KBM-7 (cell line): Measurements from ENCODE around the gene FSD1.
A peak's percentile ranks its signal among the peaks of the same experiment; 100 is the strongest.
"Not testable (repeated sequence)": the region's sequence is repeated elsewhere in the genome, so short reads cannot be mapped to it uniquely, and the experiment has no call there.

Source experiments
- DNase-seq: peaks from one replicate; pipeline ENCODE4 v3.0.0-alpha.2; 2015
- in situ Hi-C: fragments of 300-500 bp; cut with MboI; formaldehyde crosslinking; loops from 2 replicates; pipeline ENCODE4 v1.14.3; 2020; ENCODE audit warnings: low sequenced_read_pairs, low pct_unique_long_range_greater_than_20kb, mixed read lengths

FSD1 gene

DNA sequence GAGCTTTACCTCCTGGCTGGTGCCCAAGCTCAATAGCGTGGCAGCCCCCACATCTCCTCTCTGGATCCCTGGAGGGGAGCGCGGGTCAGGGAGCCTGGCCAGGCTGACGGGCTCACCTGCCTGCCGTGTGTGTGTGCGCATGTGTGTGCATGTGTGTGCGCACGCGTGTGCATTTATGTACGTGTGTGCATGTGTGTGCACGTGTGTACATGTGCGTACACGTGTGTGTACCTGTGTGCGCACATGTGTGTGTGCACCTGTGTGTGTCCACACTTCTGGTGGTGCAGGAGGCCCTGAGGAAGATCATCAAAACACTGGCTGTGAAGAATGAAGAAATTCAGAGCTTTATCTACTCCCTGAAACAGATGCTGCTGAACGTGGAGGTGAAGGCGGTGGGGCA lies 1.3 kb downstream of the FSD1 start:
- DNase-seq, result no peak
- in situ Hi-C loops, result no loop called here

DNA sequence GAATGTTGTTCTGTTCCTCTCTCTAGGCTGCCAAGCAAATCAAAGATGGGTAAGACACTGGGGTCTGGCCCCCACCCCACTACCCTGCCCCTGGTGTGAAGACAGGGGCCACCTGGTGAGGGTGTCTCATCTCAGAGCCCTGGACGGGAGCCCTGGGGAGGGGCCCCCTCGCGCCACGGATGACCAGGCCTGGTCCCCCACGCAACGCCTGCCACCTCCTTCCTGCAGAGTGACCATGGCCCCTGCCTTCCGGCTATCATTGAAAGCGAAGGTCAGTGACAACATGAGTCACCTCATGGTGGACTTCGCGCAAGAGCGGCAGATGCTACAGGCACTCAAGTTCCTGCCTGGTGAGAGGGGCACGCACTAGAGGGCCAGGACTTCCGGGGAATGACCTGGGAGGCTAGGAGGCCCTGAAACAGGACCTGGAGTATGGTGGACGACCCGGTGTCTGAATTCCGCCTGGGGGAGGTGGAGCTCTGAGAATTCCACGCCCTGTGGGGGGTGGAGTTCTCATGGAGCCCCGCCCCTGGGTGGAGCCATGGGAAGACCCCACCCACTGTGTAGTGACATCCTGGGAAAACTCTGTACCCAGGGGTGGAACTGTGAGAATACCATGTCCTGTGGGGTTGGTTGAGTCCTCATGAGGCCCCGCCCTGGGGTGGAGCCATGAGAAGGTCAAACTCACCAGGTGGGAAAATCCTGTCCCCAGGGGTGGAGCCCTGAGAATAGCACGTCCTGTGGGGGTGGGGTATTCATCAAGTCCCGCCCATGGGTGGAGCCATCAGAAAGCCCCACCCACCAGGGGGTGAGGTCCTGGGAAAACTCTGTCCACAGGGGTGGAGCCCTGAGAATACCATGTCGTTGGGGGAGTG lies 6.1 kb downstream of the FSD1 start:
- in situ Hi-C loops, result no loop called here
- DNase-seq, result no peak

DNA sequence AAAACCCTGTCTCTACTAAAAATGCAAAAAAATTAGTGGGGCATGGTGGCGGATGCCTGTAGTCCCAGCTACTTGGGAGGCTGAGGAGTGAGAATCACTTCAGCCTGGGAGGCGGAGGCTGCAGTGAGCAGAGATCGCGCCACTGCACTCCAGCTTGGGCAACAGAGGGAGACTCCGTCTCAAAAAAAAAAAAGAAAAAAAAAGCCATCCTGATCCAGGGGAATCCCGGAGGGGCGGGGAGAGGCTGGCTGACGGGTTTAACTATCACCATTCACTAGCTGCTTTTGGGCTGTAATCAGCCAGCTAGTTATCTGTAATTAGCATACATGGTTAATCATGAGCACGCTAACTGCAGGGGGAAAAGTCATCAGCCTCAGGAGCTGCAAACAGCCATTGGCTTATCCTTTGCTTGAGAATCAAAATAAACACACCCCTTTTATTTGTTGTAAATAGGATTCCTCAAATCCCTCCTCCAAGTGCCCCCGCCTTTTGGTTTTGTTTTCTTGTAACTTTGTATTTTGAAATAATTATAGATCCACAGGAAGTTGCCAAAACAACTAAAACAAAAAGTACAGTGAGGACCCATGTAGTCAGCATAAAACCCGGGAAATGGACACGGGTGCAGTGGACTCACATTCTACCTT lies 9.6 kb downstream of the FSD1 start:
- in situ Hi-C loops, result no loop called here
- no peak for DNase-seq

DNA sequence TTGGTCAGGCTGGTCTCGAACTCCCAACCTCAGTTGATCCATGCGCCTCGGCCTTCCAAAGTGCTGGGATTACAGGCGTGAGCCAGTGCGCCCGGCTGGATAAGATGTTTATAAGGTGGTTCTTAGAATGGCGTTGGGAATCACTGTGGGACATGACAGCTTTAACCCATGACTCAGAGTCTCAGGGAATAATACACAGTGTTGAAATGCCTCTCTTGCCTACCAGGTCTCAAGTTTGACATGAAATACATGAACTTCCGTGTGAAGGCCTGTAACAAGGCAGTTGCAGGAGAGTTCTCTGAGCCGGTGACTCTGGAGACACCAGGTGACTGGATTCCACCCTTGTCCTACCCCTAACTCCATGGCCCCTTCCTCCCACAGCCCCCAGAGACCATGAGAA lies 12.6 kb downstream of the FSD1 start:
- in situ Hi-C loops, result no loop called here

DNA sequence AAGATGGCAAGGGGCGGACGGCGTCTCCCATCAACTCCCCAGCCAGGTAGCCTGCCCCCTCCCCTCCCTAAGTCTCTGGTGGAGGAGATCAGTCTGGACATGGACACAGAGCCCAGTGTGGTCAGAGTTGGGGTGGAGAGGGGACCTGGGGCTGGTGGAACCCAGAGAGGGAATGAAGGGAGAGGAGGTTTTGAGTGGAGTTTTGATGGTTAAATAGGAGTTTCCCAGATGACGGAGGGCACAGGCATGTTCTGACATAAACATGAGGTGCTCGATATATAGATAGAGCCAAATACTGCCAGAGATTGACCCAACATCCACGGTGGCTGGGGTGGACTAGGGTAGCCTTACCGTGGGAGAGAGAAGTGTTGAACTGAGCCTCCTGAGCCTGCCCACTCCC lies 14.1 kb downstream of the FSD1 start:
- DNase-seq, result no peak
- in situ Hi-C loops, result no loop called here

More for the DNA sequence above, 12.6 kb downstream of the FSD1 start:
- DNase-seq, result no peak

DNA sequence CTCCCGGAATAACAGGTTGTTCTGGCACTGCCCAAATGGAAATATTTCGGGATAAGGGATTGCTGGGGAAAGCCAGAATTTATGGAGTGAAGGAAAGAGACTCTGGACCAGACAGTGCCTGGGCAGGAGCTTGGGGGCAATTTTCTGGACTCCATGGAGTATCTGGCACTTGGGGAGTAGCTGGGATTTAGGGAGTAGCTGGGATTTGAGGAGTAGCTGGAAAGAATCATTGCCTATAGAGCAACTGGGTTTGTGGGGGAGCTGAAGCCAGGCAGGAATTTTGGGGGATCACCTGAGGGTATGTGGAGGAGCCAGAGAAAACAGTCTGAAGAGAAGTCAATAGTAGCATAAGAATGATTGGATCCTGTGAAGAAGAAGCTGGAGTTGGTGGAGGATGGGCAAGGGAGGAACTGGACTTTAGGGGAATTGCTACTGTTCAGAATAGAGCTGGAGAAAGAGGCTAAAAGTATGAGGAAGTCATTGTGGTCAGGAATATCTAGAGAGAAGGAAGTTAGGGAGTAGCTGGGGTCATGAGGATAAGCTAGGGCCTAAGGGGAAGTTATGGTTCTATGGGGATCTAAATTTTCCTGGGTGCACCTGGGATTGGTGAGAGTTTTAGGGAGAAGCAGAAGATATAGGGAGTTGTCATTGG lies 14.8 kb downstream of the FSD1 start:
- DNase-seq, result peak; percentile 53
- in situ Hi-C loops, result no loop called here

DNA sequence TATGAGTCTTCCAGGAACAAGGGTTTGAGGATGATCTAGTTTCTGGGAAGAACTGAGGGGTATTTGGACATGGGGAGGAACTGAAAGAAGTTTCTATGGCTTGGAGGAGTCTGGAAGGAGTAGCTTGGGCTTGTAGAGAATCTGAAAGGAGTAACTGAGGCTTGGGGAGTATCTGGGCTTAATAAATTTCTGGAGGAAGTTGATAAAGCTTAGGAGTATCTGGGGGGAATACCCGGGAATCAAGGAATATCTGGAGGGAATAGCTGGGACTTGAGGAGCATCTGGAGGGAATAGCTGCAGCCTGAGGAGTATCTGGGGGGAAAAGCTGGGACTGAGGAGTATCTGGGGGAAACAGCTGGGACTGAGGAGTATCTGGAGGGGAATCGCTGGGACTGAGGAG lies 16.0 kb downstream of the FSD1 start:
- in situ Hi-C loops, result no loop called here
- no peak for DNase-seq

DNA sequence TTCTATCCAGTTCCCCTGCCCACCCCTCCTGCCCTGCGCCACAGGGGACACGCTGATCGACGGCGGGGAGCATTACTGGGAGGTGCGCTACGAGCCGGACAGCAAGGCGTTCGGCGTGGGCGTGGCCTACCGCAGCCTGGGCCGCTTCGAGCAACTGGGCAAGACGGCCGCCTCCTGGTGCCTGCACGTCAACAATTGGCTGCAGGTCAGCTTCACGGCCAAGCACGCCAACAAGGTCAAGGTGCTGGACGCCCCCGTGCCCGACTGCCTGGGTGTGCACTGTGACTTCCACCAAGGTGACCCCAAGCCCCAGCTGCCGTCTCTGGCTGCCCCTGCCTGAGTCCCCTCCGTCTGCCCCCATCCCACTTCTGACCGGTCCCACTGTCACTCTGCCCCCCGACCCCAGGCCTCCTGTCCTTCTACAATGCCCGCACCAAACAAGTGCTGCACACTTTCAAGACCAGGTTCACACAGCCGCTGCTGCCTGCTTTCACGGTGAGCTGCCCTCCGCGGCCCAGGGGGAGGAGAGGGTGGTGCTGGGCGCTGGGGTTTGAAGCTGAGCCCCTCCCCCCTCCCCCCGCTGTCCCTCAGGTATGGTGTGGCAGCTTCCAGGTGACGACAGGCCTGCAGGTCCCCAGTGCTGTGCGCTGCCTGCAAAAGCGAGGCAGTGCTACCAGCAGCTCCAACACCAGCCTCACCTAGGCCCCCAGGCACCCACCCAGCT lies 18.7 kb downstream of the FSD1 start:
- DNase-seq, result no peak
- in situ Hi-C loops, result no loop called here

DNA sequence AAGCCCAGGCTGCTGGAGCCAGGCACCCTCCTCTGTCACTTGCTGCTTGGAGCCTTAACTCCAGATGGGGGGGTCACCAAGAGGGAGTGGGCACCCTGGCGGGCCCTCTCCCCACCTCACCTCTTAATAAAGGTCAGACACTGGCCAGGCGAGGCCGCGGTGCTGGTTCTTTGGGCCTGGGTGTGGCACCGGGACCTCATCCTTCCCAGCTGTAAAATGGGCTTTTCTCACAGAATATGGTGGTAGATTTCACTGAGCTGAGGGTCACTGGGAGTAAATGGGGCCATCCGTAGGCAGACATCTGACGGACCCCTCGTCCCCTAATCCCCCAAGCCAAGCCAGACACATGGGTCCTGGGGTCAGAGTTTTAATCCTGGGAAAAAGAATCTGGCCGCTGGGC lies 19.3 kb downstream of the FSD1 start:
- in situ Hi-C loops, result no loop called here
- no peak for DNase-seq

DNA sequence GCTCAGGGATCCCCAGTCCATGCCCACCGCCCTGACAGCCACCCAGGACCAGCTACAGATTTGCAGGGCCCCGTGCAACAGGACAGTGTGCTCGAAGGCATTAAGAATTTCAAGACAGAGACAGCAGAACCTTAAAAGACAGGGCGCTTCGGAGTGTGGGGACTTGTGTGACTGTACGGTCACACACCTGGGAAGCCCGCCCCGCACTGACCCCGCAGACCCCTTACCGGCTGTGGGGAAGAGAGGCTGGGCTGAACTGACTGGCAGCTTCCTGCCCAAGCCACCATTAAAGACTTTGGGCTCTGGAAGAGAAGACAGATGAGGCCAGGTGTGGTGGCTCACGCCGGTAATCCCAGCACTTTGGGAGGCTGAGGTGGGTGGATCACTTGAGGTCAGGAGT lies 19.8 kb downstream of the FSD1 start:
- no peak for DNase-seq
- in situ Hi-C loops, result no loop called here

DNA sequence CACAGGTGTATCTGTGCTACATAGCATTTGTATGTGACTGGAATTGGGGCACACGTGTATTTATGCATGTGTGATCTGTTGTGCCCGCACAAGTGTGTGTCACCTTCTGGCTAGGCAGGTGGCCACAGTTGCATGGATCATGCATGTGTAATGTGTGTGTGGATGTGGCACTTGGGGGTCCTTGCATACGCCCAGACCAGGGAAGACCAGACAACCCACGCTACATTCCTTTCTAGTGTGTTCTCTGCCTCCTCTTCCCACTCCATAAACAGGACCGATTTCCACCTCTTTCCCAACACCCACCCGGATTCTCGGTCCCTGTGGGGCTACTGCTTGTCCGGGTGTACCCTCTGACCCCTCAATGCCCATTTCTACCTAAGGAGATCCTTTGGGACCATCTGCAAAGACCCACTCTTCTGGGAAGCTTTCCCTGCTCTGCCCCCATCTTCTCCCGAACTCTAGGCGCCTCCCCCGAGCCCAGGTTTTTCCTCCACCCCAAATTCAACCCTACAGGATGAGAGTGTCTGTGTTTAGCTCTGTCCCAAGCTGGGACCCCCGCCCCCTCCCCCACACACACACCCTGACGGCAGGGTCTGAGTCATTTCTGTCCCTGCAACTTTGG lies 21.9 kb downstream of the FSD1 start:
- no peak for DNase-seq
- in situ Hi-C loops, result no loop called here

DNA sequence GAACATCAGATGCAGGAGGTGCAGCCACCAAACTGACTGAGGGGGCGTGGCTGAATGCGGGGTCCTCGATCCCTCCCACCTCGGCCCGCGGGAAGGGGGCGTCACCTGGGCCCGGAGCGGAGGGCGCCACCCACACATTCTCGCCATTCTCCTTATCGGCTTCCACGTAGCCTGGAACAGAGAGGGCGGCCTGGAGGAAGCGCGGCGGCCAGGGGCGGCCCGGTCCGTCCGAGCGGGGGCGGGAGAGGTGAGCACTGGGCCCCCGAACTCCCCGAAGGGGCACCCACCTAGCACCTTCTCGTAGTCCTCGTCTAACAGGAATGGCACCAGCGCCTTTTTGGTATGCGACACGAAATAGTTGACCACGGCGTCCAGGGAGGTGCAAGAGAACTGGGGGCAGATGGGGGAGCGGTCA lies 22.4 kb downstream of the FSD1 start:
- DNase-seq, result no peak
- in situ Hi-C loops, result no loop called here

DNA sequence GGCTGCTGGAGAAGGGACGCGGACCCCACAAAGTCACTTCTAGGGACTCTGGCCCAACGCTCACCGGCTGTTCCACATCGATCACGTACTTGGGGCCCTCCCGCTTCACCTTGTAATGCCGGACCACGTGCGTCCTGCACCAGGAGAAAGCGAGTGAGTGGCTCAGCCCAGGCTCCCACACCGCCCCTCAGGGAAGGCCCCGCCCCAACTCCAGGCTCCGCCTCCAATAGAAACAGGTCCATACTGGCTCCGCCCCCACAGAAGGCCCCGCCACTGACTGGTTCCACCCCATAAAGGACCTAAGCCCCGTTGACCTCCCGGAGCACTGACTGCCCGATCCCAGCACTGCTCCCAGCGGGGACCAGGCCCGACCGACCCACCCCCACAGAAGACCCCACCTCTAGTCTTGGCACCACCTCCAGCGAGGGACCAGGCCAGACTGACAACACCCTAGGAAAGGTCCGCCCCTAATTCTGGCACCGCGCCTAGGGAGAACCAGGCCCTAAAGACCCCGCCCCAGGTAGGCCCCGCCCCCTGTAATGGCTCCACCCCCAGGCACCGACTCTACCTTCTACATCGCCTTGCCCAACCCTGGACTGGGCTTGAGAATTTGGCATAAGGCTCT lies 23.0 kb downstream of the FSD1 start:
- in situ Hi-C loops, result no loop called here
- DNase-seq, result no peak

DNA sequence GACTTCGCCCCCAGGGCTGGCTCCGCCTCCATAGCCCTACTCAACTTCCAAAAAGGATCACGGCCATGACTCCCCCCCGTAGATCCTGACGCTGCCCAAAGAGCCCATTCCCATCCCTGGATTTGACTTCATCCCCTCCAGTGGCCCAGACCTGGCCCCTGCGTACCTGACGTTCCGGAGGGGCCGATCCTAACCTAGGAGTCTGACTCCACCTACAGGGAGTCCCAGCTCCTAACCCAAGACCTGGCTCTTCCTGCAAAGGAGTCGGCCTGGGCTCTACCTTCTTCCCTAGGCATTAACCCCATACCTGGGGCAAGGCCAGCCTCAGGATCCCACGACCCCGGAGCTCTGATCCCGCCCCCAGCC lies 23.5 kb downstream of the FSD1 start:
- in situ Hi-C loops, result no loop called here
- no peak for DNase-seq

DNA sequence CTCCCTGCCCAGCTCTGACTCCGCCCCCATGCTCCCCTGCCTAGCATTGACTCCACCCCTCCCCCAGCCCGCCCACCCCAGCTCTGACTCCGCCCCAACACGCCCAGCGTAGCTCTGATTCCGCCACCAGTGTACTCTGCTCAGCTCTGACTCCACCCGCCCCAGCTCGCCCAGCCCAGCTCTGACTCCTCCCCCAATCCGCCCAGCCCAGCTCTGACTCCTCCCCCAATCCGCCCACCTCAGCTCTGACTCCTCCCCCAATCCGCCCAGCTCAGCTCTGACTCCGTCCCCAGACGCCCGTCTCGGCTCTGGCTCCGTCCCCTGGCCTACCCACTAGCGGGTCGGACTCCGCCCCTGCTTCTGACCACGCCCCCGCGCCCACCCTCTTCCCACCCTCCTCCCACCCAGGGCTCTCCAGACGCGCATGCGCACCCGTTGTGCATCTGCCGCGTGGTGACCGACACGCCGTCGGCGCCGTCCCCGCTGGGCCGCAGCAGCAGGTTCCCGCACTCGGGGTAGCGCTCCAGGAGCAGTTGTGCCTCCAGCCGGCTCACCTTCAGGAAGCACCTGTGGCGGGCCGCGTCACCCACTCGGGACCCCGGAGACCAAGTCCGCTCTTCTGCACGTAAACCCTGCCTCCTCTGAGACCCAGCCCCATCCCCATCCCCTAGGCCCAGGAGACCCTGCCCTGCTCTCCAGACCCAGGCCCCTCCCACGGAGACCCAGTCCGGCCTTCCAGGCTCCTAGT lies 24.0 kb downstream of the FSD1 start:
- in situ Hi-C loops, result no loop called here
- DNase-seq, result no peak

DNA sequence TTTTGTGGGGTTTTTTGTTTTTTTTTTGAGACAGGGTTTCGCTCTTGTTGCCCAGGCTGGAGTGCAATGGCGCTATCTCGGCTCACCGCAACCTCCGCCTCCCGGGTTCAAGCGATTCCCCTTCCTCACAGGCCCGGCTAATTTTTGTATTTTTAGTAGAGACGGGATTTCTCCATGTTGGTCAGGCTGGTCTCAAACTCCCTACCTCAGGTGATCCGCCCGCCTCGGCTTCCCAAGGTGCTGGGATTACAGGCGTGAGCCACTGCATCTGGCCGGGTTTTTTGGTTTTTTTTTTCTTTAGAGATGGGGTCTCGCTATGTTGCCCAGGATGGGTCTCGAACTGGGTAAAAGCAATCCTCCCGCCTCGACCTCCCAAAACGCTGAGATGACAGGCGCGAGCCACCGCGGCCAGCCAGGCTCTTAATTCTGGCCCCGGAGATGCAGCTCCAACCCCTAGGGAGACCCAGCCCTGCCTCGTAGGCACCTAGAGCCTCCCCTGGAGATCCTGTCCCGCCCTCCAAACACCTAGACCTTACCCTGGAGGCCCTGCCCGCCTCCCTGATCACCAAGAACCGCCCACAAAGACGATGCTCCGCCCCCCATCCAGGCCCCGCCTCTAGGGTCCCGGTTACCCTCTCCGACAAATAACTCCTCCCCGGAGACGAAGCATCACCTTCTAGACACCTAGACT lies 24.7 kb downstream of the FSD1 start:
- in situ Hi-C loops, DNase-seq: not testable (repeated sequence)

DNA sequence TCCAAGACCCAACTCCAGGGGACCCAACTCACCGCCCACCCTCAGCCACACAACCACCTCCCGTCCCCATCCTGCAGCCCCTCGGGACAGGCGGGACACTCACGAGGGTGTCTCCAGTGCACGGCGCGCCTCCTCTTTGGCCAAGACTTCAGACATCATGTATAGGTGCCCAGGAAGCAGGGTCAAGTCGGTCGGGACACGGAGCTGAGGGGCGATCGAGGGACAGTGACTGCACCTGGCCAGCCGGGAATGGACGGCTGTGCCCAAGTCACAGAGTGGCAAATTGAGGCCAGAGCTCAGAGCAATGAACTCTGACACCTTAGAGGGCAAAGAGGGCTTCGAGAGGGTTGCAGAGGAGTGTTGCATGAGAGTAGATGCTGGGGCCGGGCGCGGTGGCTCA lies 25.5 kb downstream of the FSD1 start:
- DNase-seq, result no peak
- in situ Hi-C loops, result no loop called here
